GM21737 (cell line): ENCODE data around the gene NTF3.

ENCODE experiments used
- ATAC-seq: cut with Tn5 transposase; IDR thresholded peaks from one replicate; pipeline ENCODE4 v1.9.1; 2021; ENCODE audit warnings: mild to moderate bottlenecking, moderate library complexity; ENCODE audit not compliant: unreplicated experiment

Gene NTF3

GRCh38 chr12:5509102-5509501, 77.2 kb downstream of the NTF3 start:
- no peak for ATAC-seq

GRCh38 chr12:5509557-5509956, 77.6 kb downstream of the NTF3 start:
- ATAC-seq: no peak

GRCh38 chr12:5510251-5510805, 78.4 kb downstream of the NTF3 start:
- ATAC-seq: no peak

GRCh38 chr12:5511256-5511643, 79.3 kb downstream of the NTF3 start:
- no peak for ATAC-seq

- no peak for ATAC-seq
Measured at GRCh38 chr12:5511644-5512600, 80.0 kb downstream of the NTF3 start.

- no peak for ATAC-seq
Measured at GRCh38 chr12:5512601-5512970, 80.7 kb downstream of the NTF3 start.

GRCh38 chr12:5513406-5513805, 81.5 kb downstream of the NTF3 start:
- no peak for ATAC-seq

- ATAC-seq: no peak
Measured at GRCh38 chr12:5514016-5514415, 82.1 kb downstream of the NTF3 start.

- ATAC-seq: no peak
Measured at GRCh38 chr12:5514545-5514944, 82.6 kb downstream of the NTF3 start.

GRCh38 chr12:5515458-5515857, 83.5 kb downstream of the NTF3 start:
- no peak for ATAC-seq

GRCh38 chr12:5516371-5517241, 84.7 kb downstream of the NTF3 start:
- no peak for ATAC-seq

GRCh38 chr12:5518584-5519365, 86.9 kb downstream of the NTF3 start:
- no peak for ATAC-seq

- no peak for ATAC-seq
Measured at GRCh38 chr12:5520037-5520436, 88.1 kb downstream of the NTF3 start.

GRCh38 chr12:5520831-5521230, 88.9 kb downstream of the NTF3 start:
- ATAC-seq: no peak

GRCh38 chr12:5521456-5522325, 89.8 kb downstream of the NTF3 start:
- no peak for ATAC-seq

GRCh38 chr12:5522432-5523335, 90.8 kb downstream of the NTF3 start:
- no peak for ATAC-seq

GRCh38 chr12:5523396-5524115, 91.6 kb downstream of the NTF3 start:
- ATAC-seq: no peak

- ATAC-seq: no peak
Measured at GRCh38 chr12:5524116-5524768, 92.3 kb downstream of the NTF3 start.
